Left lung (tissue), 10 donors: ENCODE results near the gene PTPRO. TPM values are rescaled to one million over a fixed set of nuclear protein-coding genes. Genes with fewer than 3 reads are reported as not detected.

Experiments used
- ATAC-seq: fragments of 200-7000 bp; cut with Tn5 transposase; one replicate; pipeline ENCODE4 v1.9.1; 2020; ENCODE audit warnings: moderate library complexity
- DNase-seq, 4 donors: peaks; one replicate each; pipeline ENCODE4 v3.0.0-alpha.2; 2013 to 2020
- H3K27ac ChIP-seq, 2 donors: fragments of 200-600 bp; sonication (generic) in 1 of 2; one replicate each; pipeline versions ENCODE4 v1.5.0 to v1.8.0; 2020 to 2021
- H3K27me3 ChIP-seq, 2 donors: fragments of 200-600 bp; sonication (generic) in 1 of 2; one replicate each; pipeline versions ENCODE4 v1.5.0 to v1.8.0; 2020 to 2021
- H3K36me3 ChIP-seq, 2 donors: fragments of 200-600 bp; sonication (generic) in 1 of 2; one replicate each; pipeline versions ENCODE4 v1.5.0 to v1.8.0; 2020 to 2021
- H3K4me1 ChIP-seq, 2 donors: fragments of 200-600 bp; one replicate each; pipeline ENCODE4 v1.8.0; 2021
- H3K4me3 ChIP-seq, 2 donors: fragments of 200-600 bp; sonication (generic) in 1 of 2; one replicate each; pipeline versions ENCODE4 v1.5.0 to v1.8.0; 2020 to 2021; ENCODE audit warnings: mild to moderate bottlenecking in 1 of 2
- H3K9me3 ChIP-seq, 2 donors: fragments of 200-600 bp; sonication (generic) in 1 of 2; one replicate each; pipeline versions ENCODE4 v1.5.0 to v1.8.0; 2020 to 2021
- CTCF ChIP-seq, 2 donors: fragments of 200-600 bp; sonication (generic) in 1 of 2; IDR thresholded peaks; one replicate each; pipeline versions ENCODE4 v1.5.0 to v1.8.0; 2021; ENCODE audit warnings: antibody characterized with exemption in 2 of 2
- intact Hi-C, 2 donors: fragments of 100-400 bp; cut with DNase I; formaldehyde crosslinking; loops; one replicate each; pipeline versions ENCODE4 v1.11.2 to v1.14.2; 2022
- polyA plus RNA-seq, 6 donors: library from polyadenylated mRNA; unstranded; fragments of 120-200 nt; gene quantifications; one replicate each; pipeline ENCODE4 v1.2.1, GENCODE V29; 2013; ENCODE audit not compliant: insufficient read length in 6 of 6
- total RNA-seq, 2 donors: library from RNA; stranded (reverse); fragmentation: NEBNext Ultra II Directional; extraction: Animal tissue kit (Norgen Biotek cat#: 25700); gene quantifications; one replicate each; pipeline ENCODE4 v1.2.1, GENCODE V29; 2021
- donor health status: DM: no; HTN: yes; CAD: no.
- donor health status: DM: no; HTN: no; CAD: no.

The PTPRO gene
- total and polyA plus RNA-seq, 8 donors: 1.1 to 11.9 (median 1.7) TPM

GRCh38 chr12:15592934-15593333 lies 270.6 kb downstream of the PTPRO start:
- no peak for TF ChIP-seq CTCF (IDR thresholded peaks at IDR 0.05)
- Histone ChIP-seq H3K27ac (no peak overlapping the region), H3K9me3 (no peaks in the 10 kb centered on the region), H3K27me3 (no peaks in the 10 kb centered on the region), H3K4me3 (no peak overlapping the region), H3K4me1 (peaks cover 5 to 10% of the 10 kb centered on the region in 2 donors), H3K36me3 (no peaks in the 10 kb centered on the region)
- intact Hi-C loops: loop anchor here in 1 of 2 donors (10.0 kb wide), 1 partner anchor 262 kb away; no protein-coding TSS in a partner anchor
- no peak for ATAC-seq
- DNase-seq: no peak

DNA sequence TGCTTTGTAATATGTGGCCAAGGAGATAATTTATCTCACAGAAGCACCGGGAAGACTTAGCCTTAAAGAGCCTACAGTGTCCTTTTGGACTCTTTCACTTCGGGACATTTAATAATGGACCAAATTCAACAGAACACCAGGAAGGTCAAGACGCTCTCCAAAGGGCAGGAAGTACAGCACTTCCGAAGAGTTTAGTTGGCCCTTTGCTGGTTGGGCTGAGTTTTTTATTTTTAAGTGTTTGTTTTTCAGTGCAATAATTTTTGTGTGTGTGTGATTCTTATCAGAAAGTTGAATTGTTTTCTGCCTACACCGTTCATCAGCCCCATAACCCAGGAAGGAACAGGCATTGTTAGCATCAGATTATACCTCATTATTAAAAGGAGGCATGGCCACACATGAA lies 273.9 kb downstream of the PTPRO start:
- H3K4me1 ChIP-seq: peaks cover 8 to 21% of the 10 kb centered on the region in 2 donors
- no peaks in the 10 kb centered on the region for H3K36me3 ChIP-seq
- ATAC-seq (peak; percentile 57), DNase-seq (no peak)
- no peak overlapping the region for H3K27ac ChIP-seq
- intact Hi-C loops: loop anchor here in 1 of 2 donors (10.0 kb wide), 1 partner anchor 259 kb away; no protein-coding TSS in a partner anchor
- no peaks in the 10 kb centered on the region for H3K27me3 ChIP-seq
- H3K9me3 ChIP-seq: no peaks in the 10 kb centered on the region
- TF ChIP-seq CTCF (IDR thresholded peaks at IDR 0.05): no peak
- no peak overlapping the region for H3K4me3 ChIP-seq

- intact Hi-C loops: loop anchor here in 1 of 2 donors (10.0 kb wide), 1 partner anchor 258 kb away; no protein-coding TSS in a partner anchor
- DNase-seq (no peak), ATAC-seq (no peak)
- TF ChIP-seq CTCF (IDR thresholded peaks at IDR 0.05): no peak
- Histone ChIP-seq H3K27ac (no peak overlapping the region), H3K4me1 (peaks cover 8 to 21% of the 10 kb centered on the region in 2 donors), H3K27me3 (no peaks in the 10 kb centered on the region), H3K4me3 (no peak overlapping the region), H3K9me3 (no peaks in the 10 kb centered on the region), H3K36me3 (no peaks in the 10 kb centered on the region)
Observed at GRCh38 chr12:15597125-15597830, 275.0 kb downstream of the PTPRO start.

- H3K4me1 ChIP-seq: peaks cover 8 to 21% of the 10 kb centered on the region in 2 donors
- DNase-seq (peak in 2 of 4 donors; percentile 46 to 67), ATAC-seq (peak; percentile 79)
- intact Hi-C loops: loop anchor here in 1 of 2 donors (10.0 kb wide), 1 partner anchor 255 kb away; no protein-coding TSS in a partner anchor
- no peaks in the 10 kb centered on the region for H3K27me3 ChIP-seq
- H3K27ac ChIP-seq: no peak overlapping the region
- no peaks in the 10 kb centered on the region for H3K36me3 ChIP-seq
- TF ChIP-seq CTCF (IDR thresholded peaks at IDR 0.05): no peak
- no peaks in the 10 kb centered on the region for H3K9me3 ChIP-seq
- no peak overlapping the region for H3K4me3 ChIP-seq
Observed at GRCh38 chr12:15599266-15600037, 277.1 kb downstream of the PTPRO start.
